B cell (primary cell): ENCODE data around the gene EIF2S1. TPM values are rescaled to one million over a fixed set of nuclear protein-coding genes. Genes with fewer than 3 reads are reported as not detected.

Experiments used
- ATAC-seq: fragments of 200-7000 bp; cut with Tn5 transposase; one replicate; pipeline ENCODE4 v1.10.0; 2021; ENCODE audit warnings: low read depth, mild to moderate bottlenecking, moderate number of reproducible peaks, moderate library complexity
- CTCF ChIA-PET: fragments of 350-600 bp; sonication (Branson Sonifier 250); formaldehyde crosslinking; loops from one replicate; lab custom pipeline; 2021; ENCODE audit warnings: antibody characterized with exemption, inconsistent platforms; lab: Charles Lee
- POLR2A ChIA-PET: fragments of 350-600 bp; sonication (Branson Sonifier 250); formaldehyde crosslinking; loops from one replicate; lab custom pipeline; 2021; ENCODE audit warnings: antibody characterized with exemption; lab: Charles Lee
- DNase-seq: peaks from one replicate; pipeline ENCODE4 v3.0.0; 2013
- H2AFZ ChIP-seq: 2 replicates; pipeline ENCODE4 v1.6.1; 2012; ENCODE audit warnings: mild to moderate bottlenecking, low read depth, low read length; ENCODE audit not compliant: insufficient read depth, poor library complexity, severe bottlenecking
- H3K27ac ChIP-seq, 2 donors: 1 replicate in 1 of 2; 2 replicates in 1 of 2; pipeline ENCODE4 v1.5.1; 2012 to 2013; ENCODE audit warnings: low read length in 2 of 2, mild to moderate bottlenecking in 2 of 2, moderate library complexity in 1 of 2
- H3K27me3 ChIP-seq, 4 experiments: fragments of 200-600 bp in 1 of 4; sonication (generic) in 1 of 4; replicated peaks in 1 of 4; 1 replicate in 2 of 4; 2 replicates in 2 of 4; pipeline versions ENCODE4 v1.6.1 to v1.7.0; 2013 to 2016; ENCODE audit warnings: low read length in 3 of 4, mild to moderate bottlenecking in 2 of 4, mixed read lengths in 1 of 4, moderate library complexity in 1 of 4; ENCODE audit not compliant: insufficient read depth in 4 of 4, control insufficient read depth in 3 of 4; ENCODE audit errors: control extremely low read depth in 1 of 4
- H3K36me3 ChIP-seq, 2 experiments: replicated peaks in 1 of 2; 1 replicate in 1 of 2; 2 replicates in 1 of 2; pipeline versions ENCODE4 v1.6.1 to v1.7.1; 2013; ENCODE audit warnings: low read length in 1 of 2; ENCODE audit not compliant: insufficient read depth in 2 of 2, control insufficient read depth in 1 of 2; ENCODE audit errors: control extremely low read depth in 1 of 2, extremely low read depth in 1 of 2
- H3K4me1 ChIP-seq, 2 donors: fragments of 200-600 bp in 1 of 2; sonication (generic) in 1 of 2; 1 replicate in 1 of 2; 2 replicates in 1 of 2; pipeline versions ENCODE4 v1.5.1 to v1.6.1; 2013 to 2017; ENCODE audit warnings: low read length in 2 of 2; ENCODE audit not compliant: control insufficient read depth in 2 of 2, insufficient read depth in 2 of 2
- H3K4me2 ChIP-seq: replicated peaks from 2 replicates; pipeline ENCODE3; 2012; ENCODE audit warnings: mild to moderate bottlenecking, low read depth, low read length; ENCODE audit not compliant: poor library complexity, severe bottlenecking
- H3K4me3 ChIP-seq, 5 experiments: fragments of 200-600 bp in 1 of 5; sonication (generic) in 1 of 5; 1 replicate in 3 of 5; 2 replicates in 2 of 5; pipeline versions ENCODE4 v1.5.1 to v1.7.0; 2011 to 2016; ENCODE audit warnings: low read length in 4 of 5, mild to moderate bottlenecking in 4 of 5, low read depth in 2 of 5, control low read depth in 1 of 5, moderate library complexity in 1 of 5; ENCODE audit not compliant: insufficient read depth in 1 of 5; ENCODE audit errors: control extremely low read depth in 1 of 5, extremely low read depth in 1 of 5
- H3K79me2 ChIP-seq: fragments of 200-600 bp; sonication (generic); one replicate; pipeline ENCODE4 v1.6.0; 2016; ENCODE audit warnings: low read length; ENCODE audit not compliant: control insufficient read depth, insufficient read depth
- H3K9ac ChIP-seq: fragments of 200-600 bp; sonication (generic); 2 replicates; pipeline ENCODE4 v1.6.1; 2017; ENCODE audit warnings: mild to moderate bottlenecking, low read length, moderate library complexity
- H3K9me3 ChIP-seq, 3 donors: one replicate each; pipeline versions ENCODE4 v1.6.1 to v1.7.1; 2013; ENCODE audit warnings: low read length in 2 of 3; ENCODE audit not compliant: control insufficient read depth in 2 of 3, insufficient read depth in 1 of 3; ENCODE audit errors: control extremely low read depth in 1 of 3
- H4K20me1 ChIP-seq: 2 replicates; pipeline ENCODE4 v1.6.0; 2012; ENCODE audit warnings: mild to moderate bottlenecking, low read length; ENCODE audit not compliant: insufficient read depth, control insufficient read depth, poor library complexity, severe bottlenecking
- H3K27ac Mint-ChIP-seq: one replicate; pipeline ENCODE4 v1.8.0; 2021; ENCODE audit warnings: mixed read lengths
- H3K27me3 Mint-ChIP-seq: one replicate; pipeline ENCODE4 v1.8.0; 2021; ENCODE audit warnings: mixed read lengths
- H3K4me1 Mint-ChIP-seq: one replicate; pipeline ENCODE4 v1.8.0; 2021; ENCODE audit warnings: mixed read lengths
- H3K4me3 Mint-ChIP-seq: one replicate; pipeline ENCODE4 v1.8.0; 2021; ENCODE audit warnings: mixed read lengths
- H3K9me3 Mint-ChIP-seq: one replicate; pipeline ENCODE4 v1.8.0; 2022; ENCODE audit warnings: mixed read lengths; ENCODE audit not compliant: insufficient read depth
- EZH2 ChIP-seq: IDR thresholded peaks from 2 replicates; pipeline ENCODE4 v1.6.1; 2012; ENCODE audit warnings: borderline replicate concordance, low read depth, mild to moderate bottlenecking, moderate library complexity, low read length; ENCODE audit not compliant: insufficient read depth, poor library complexity, severe bottlenecking
- WGBS: methylation state at CpG from one replicate; pipeline ENCODE4 v1.1.5; 2013; ENCODE audit warnings: missing lambda C conversion rate; ENCODE audit not compliant: insufficient coverage; 5-methylcytosine and 5-hydroxymethylcytosine counted together
- intact Hi-C: fragments of 100-400 bp; cut with micrococcal nuclease; formaldehyde crosslinking; loops from one replicate; pipeline ENCODE4 v1.10.0; 2022
- polyA plus RNA-seq: library from polyadenylated mRNA; depleted of rRNA; stranded (reverse); fragments of >200 nt; gene quantifications from 2 replicates; pipeline ENCODE4 v1.2.3, GENCODE V29; 2012
- total RNA-seq, 2 donors: library from RNA; stranded (reverse); fragments of 120-200 nt in 1 of 2; gene quantifications; 1 replicate in 1 of 2; 2 replicates in 1 of 2; pipeline versions ENCODE4 v1.2.3 to v1.2.4, GENCODE V29; 2013 to 2022
- TF ChIP-seq, protein P1 (sequence below): fragments of 200-600 bp; IDR thresholded peaks from one replicate; pipeline ENCODE4 v1.8.0; 2022; ENCODE audit warnings: antibody characterized with exemption, mild to moderate bottlenecking

The EIF2S1 gene
- total and polyA plus RNA-seq, 2 donors (not counting 1 experiment from before 2014, with no cell fraction given), result 10.4 to 39.9 TPM

DNA sequence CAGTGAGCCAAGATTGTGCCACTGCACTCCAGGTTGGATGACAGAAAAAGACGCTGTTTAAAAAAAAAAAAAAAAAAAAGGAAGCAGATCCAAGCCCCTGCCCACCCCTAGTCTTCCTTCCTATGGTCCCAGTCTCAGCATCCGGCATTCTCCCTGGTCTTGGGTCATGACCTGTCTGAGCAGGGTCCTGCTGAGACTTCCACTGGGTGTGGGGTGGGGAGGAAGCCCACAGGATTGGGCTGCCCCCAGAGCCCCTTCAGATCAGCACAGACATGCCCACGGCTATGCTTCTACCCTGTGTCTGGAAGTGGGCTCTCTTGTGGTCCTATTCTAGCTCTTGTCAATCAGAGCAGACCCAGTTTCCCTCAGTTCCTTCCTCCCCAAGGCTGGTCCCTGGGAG, 64.4 kb downstream of the EIF2S1 start:
- H3K79me2 ChIP-seq, result no peaks in the 10 kb centered on the region
- ChIA-PET CTCF (interaction anchor here (0.6 to 23.4 kb wide), 8 partner anchors 23 to 598 kb away, joined by 3 to 863 read pairs (median 4); partner anchors contain the start of gene RDH12), POLR2A (no interaction called here)
- H4K20me1 ChIP-seq, result no peaks in the 10 kb centered on the region
- DNase-seq, result no peak
- H2AFZ ChIP-seq, result no peak overlapping the region
- no peak for ATAC-seq
- no peak for TF ChIP-seq EZH2
- H3K4me3 ChIP-seq, result no peak overlapping the region
- WGBS, result no CpG with 5 or more reads among the region's 3 CpGs
- H3K9ac ChIP-seq, result no peak overlapping the region
- no peaks in the 10 kb centered on the region for H3K36me3 ChIP-seq
- intact Hi-C loops, result no loop called here
- no peak overlapping the region for H3K27ac Mint-ChIP-seq
- no peaks in the 10 kb centered on the region for H3K9me3 Mint-ChIP-seq
- H3K4me1 Mint-ChIP-seq, result peaks cover 3% of the 10 kb centered on the region
- no peak overlapping the region for H3K4me3 Mint-ChIP-seq
- peaks cover 0 to 2% (median 0%) of the 10 kb centered on the region in 3 donors for H3K9me3 ChIP-seq
- H3K4me1 ChIP-seq, result peaks cover 0 to 4% of the 10 kb centered on the region in 2 donors
- no peak overlapping the region for H3K4me2 ChIP-seq
- peaks cover 0 to 25% (median 1%) of the 10 kb centered on the region in 4 experiments for H3K27me3 ChIP-seq
- no peak overlapping the region for H3K27ac ChIP-seq
- H3K27me3 Mint-ChIP-seq, result peaks cover 20% of the 10 kb centered on the region

DNA sequence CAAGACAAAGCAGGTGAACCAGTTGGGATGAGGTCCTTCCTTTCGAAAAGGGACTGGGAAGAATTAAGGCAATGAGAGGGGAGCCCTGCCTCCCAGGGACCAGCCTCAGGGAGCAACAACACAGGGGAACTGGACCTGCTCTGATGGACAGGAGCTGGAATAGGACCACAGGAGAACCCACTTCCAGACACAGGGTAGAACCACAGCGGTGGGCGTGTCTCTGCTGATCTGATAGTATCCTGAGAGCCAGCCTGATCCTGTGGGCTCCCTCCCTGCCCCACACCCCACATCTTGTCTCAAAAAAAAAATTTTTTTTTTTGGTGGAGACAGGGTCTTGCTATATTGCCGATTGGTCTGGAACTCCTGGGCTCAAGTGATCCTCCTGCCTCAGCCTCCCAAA, 65.5 kb downstream of the EIF2S1 start:
- Mint-ChIP-seq H3K4me3 (no peak overlapping the region), H3K27ac (no peak overlapping the region), H3K4me1 (peaks cover 3% of the 10 kb centered on the region), H3K9me3 (no peaks in the 10 kb centered on the region), H3K27me3 (peaks cover 20% of the 10 kb centered on the region)
- Histone ChIP-seq H3K9ac (no peak overlapping the region), H3K4me3 (no peak overlapping the region), H3K4me1 (peaks cover 0 to 4% of the 10 kb centered on the region in 2 donors), H3K27me3 (peaks cover 0 to 25% (median 1%) of the 10 kb centered on the region in 4 experiments), H3K79me2 (no peaks in the 10 kb centered on the region), H3K4me2 (no peak overlapping the region), H3K9me3 (peaks cover 0 to 2% (median 0%) of the 10 kb centered on the region in 3 donors), H2AFZ (no peak overlapping the region), H4K20me1 (no peaks in the 10 kb centered on the region), H3K36me3 (no peaks in the 10 kb centered on the region), H3K27ac (no peak overlapping the region)
- CTCF ChIA-PET, result interaction anchor here (0.9 to 23.4 kb wide), 7 partner anchors 13 to 278 kb away, joined by 3 to 863 read pairs (median 28); partner anchors contain the start of gene RDH12
- POLR2A ChIA-PET, result no interaction called here
- no peak for ATAC-seq
- 89% methylated on average over 4 of the region's 4 CpGs for WGBS
- intact Hi-C loops, result loop anchor here (2.0 kb wide), 1 partner anchor 101 kb away; no protein-coding TSS in a partner anchor
- no peak for DNase-seq
- TF ChIP-seq, protein P1, sequence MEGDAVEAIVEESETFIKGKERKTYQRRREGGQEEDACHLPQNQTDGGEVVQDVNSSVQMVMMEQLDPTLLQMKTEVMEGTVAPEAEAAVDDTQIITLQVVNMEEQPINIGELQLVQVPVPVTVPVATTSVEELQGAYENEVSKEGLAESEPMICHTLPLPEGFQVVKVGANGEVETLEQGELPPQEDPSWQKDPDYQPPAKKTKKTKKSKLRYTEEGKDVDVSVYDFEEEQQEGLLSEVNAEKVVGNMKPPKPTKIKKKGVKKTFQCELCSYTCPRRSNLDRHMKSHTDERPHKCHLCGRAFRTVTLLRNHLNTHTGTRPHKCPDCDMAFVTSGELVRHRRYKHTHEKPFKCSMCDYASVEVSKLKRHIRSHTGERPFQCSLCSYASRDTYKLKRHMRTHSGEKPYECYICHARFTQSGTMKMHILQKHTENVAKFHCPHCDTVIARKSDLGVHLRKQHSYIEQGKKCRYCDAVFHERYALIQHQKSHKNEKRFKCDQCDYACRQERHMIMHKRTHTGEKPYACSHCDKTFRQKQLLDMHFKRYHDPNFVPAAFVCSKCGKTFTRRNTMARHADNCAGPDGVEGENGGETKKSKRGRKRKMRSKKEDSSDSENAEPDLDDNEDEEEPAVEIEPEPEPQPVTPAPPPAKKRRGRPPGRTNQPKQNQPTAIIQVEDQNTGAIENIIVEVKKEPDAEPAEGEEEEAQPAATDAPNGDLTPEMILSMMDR, result no peak
- TF ChIP-seq EZH2, result no peak
